Measurements from ENCODE around the gene PQBP1.

The PQBP1 gene

DNA sequence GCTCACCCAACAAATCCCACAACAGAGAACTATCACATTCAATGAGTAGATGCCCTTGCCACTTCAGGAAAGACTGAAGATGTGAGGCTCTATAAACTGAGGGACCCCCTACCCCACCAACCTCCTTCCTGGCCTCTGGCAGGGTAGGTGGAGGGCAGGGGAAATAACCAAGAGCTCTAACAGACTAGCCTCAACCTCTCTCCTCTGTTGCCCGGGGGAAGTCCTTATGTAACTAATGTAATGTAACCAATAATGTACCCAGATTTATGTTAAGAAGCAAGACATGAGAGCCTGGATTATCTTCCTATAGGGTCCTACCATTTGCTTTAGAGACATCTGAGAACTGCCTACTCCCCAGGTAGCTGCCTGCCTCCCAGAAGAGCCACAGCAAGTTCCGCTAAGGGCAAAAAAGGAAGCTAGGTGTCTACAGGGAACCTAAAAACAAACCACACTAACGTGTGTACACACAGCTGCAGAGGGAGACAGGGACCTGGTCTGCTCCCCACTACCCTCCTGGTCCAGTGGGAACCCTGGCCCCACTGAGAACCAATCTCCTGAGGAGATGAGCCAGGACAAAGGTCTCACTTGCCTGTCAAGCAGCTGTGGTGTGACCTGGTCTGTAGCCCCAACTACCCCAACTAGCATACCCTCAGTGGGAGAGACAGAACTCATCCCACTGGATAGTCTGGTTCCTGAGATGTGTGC, 41.9 kb downstream of the PQBP1 start:
- peaks cover 0 to 12% of the 10 kb centered on the region in 2 donors for H3K27me3 ChIP-seq (ENCODE audit: control insufficient read depth in 1 of 2, insufficient read depth in 2 of 2, low read length in 2 of 2)
- H3K9me3 ChIP-seq (ENCODE audit: control insufficient read depth in 2 of 2, low read length in 2 of 2), result no peaks in the 10 kb centered on the region
- H3K4me3 ChIP-seq (ENCODE audit: low read length in 2 of 2), result no peak overlapping the region
- H3K27ac ChIP-seq (ENCODE audit: low read length), result no peak overlapping the region
- peaks cover under 1 to 3% of the 10 kb centered on the region in 2 donors for H3K36me3 ChIP-seq (ENCODE audit: control insufficient read depth in 2 of 2, insufficient read depth in 2 of 2, low read length in 2 of 2)
- H3K9ac ChIP-seq (ENCODE audit: low read length in 2 of 2), result no peak overlapping the region
- peaks cover 11% of the 10 kb centered on the region for H3K4me1 ChIP-seq (ENCODE audit: control insufficient read depth, insufficient read depth, low read length)

DNA sequence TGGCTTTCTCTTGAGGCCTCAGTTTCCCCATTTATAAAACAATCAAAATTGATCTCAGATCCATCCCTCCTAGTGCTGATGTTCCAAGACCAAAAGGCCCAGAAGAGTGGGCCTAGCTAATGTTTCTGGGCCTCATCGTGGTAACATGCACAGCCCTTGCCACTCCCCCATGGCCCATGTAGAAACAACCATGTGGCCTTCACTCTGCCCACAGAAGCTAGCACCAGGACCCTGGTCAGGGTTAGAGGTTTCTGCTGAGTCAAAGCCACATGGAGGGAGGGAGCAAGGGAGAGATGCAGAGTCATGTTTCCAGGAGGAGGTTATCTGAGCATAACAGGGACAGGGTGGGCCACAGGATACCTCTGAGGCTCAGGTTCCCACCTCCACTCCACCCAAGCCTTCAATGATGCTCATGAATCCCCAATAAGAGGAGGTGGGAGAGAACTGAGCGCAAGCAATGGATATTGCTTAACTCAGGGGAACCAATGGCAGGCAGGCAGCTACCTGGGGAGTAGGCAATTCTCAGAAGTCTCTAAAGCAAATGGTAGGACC, 42.8 kb downstream of the PQBP1 start:
- Histone ChIP-seq H3K9ac (ENCODE audit: low read length in 2 of 2) (no peak overlapping the region), H3K9me3 (ENCODE audit: control insufficient read depth in 2 of 2, low read length in 2 of 2) (no peaks in the 10 kb centered on the region), H3K27ac (ENCODE audit: low read length) (no peak overlapping the region), H3K4me1 (ENCODE audit: control insufficient read depth, insufficient read depth, low read length) (peaks cover 11% of the 10 kb centered on the region), H3K27me3 (ENCODE audit: control insufficient read depth in 1 of 2, insufficient read depth in 2 of 2, low read length in 2 of 2) (peaks cover 0 to 12% of the 10 kb centered on the region in 2 donors), H3K4me3 (ENCODE audit: low read length in 2 of 2) (no peak overlapping the region), H3K36me3 (ENCODE audit: control insufficient read depth in 2 of 2, insufficient read depth in 2 of 2, low read length in 2 of 2) (peaks cover 0 to 3% of the 10 kb centered on the region in 2 donors)

DNA sequence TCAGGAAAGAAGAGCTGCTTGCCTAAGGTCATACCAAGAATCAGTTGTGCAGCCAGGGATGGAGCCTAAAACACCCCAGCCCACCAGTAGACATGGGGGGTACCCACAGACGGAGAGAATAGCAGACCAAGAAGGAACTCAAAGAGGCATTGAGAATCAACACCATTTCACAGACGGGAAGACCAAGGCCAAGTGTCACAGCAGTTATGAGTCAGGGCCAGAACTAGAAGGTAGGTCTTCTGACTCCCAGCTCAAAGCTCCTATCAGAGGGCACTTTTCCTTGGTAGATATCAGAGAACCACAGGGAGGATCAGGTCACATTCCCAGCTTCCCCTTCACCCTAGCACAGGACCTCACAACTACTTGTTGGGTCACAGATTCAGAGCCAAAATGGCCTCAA, 45.2 kb downstream of the PQBP1 start:
- H3K9ac ChIP-seq (ENCODE audit: low read length in 2 of 2), result no peak overlapping the region
- no peaks in the 10 kb centered on the region for H3K9me3 ChIP-seq (ENCODE audit: control insufficient read depth in 2 of 2, low read length in 2 of 2)
- no peak overlapping the region for H3K4me3 ChIP-seq (ENCODE audit: low read length in 2 of 2)
- peaks cover 7% of the 10 kb centered on the region for H3K4me1 ChIP-seq (ENCODE audit: control insufficient read depth, insufficient read depth, low read length)
- peaks cover 0 to 14% of the 10 kb centered on the region in 2 donors for H3K27me3 ChIP-seq (ENCODE audit: control insufficient read depth in 1 of 2, insufficient read depth in 2 of 2, low read length in 2 of 2)
- H3K27ac ChIP-seq (ENCODE audit: low read length), result no peak overlapping the region
- peaks cover 0 to 3% of the 10 kb centered on the region in 2 donors for H3K36me3 ChIP-seq (ENCODE audit: control insufficient read depth in 2 of 2, insufficient read depth in 2 of 2, low read length in 2 of 2)

DNA sequence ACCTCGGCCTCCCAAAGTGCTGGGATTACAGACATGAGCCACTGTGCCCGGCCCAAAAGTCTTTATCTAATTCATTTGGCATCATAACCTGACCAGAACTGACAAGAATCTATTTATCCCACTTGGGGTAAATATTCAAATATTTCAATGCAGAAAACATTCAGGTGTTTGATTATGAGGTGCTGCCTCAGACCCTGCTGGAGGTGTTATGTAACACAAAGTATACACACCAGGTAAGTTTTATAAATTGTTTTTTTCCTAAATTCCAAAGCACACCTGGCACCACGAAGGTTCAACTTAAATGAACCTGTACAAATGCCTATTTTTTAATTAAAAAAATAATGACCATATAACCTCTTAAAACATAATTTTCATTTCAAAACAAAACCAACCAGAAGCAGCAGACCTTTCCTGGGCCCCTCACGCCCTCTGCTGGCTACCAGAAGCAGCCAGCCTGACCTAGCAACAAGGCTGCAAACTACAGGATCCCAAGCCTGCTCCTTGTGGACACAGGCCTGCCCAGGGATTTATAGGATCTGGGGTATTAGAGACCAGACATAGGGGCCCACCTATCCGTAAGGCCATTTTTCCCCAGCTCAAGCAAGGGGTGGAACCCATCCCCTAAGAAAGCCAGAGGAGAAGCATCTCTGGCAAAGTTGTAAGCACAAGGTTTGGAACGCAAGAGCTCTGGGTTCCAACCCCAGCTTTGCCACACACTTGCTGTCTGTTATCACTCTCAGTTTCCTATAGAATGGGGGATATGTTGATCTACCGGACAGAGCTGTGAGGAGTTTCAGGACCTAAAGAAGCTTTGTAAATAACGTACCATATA, 48.0 kb downstream of the PQBP1 start:
- H3K36me3 ChIP-seq (ENCODE audit: control insufficient read depth in 2 of 2, insufficient read depth in 2 of 2, low read length in 2 of 2), result no peaks in the 10 kb centered on the region
- H3K27ac ChIP-seq (ENCODE audit: low read length), result no peak overlapping the region
- no peak overlapping the region for H3K4me3 ChIP-seq (ENCODE audit: low read length in 2 of 2)
- peaks cover 0 to 6% of the 10 kb centered on the region in 2 donors for H3K27me3 ChIP-seq (ENCODE audit: control insufficient read depth in 1 of 2, insufficient read depth in 2 of 2, low read length in 2 of 2)
- no peak overlapping the region for H3K9ac ChIP-seq (ENCODE audit: low read length in 2 of 2)
- H3K9me3 ChIP-seq (ENCODE audit: control insufficient read depth in 2 of 2, low read length in 2 of 2), result peaks cover 0 to 2% of the 10 kb centered on the region in 2 donors
- H3K4me1 ChIP-seq (ENCODE audit: control insufficient read depth, insufficient read depth, low read length), result peaks cover 2% of the 10 kb centered on the region

DNA sequence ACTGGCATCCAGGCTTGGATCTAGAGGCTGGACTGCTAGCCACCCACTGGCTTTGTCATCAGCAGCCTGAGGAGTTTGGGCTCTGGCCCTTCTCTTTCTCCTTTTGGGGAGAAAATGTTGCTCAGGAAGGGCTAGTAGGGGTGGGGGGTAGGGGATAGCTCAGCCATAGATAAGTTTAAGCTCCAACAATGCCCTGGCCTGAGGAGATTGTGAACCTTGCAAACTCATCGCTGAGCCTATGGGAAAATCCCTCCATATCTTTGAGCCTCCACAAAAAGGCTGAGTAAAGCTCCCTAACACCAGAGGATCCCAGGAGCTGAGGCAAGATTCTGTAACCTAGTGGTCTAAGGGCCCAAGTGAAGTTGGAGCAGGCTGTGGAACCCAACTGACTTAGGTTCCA, 50.9 kb downstream of the PQBP1 start:
- H3K27ac ChIP-seq (ENCODE audit: low read length), result no peak overlapping the region
- H3K4me3 ChIP-seq (ENCODE audit: low read length in 2 of 2), result no peak overlapping the region
- H3K36me3 ChIP-seq (ENCODE audit: control insufficient read depth in 2 of 2, insufficient read depth in 2 of 2, low read length in 2 of 2), result no peaks in the 10 kb centered on the region
- peaks cover 13% of the 10 kb centered on the region for H3K4me1 ChIP-seq (ENCODE audit: control insufficient read depth, insufficient read depth, low read length)
- H3K27me3 ChIP-seq (ENCODE audit: control insufficient read depth in 1 of 2, insufficient read depth in 2 of 2, low read length in 2 of 2), result peaks cover 0 to 4% of the 10 kb centered on the region in 2 donors
- H3K9me3 ChIP-seq (ENCODE audit: control insufficient read depth in 2 of 2, low read length in 2 of 2), result peaks cover 0 to 2% of the 10 kb centered on the region in 2 donors
- no peak overlapping the region for H3K9ac ChIP-seq (ENCODE audit: low read length in 2 of 2)
